MM.1S (cell line): ENCODE results near the gene PADI1.

Experiments used
- CTCF ChIP-seq: fragments of 300-600 bp; sonication (generic); IDR thresholded peaks from 2 replicates; pipeline ENCODE4 v1.5.1; 2016; ENCODE audit warnings: antibody characterized with exemption, low read length, mixed read lengths
- EZH2 ChIP-seq: fragments of 300-600 bp; sonication (generic); optimal IDR thresholded peaks from 2 replicates; pipeline ENCODE3; 2017; ENCODE audit warnings: low read depth, mild to moderate bottlenecking, antibody characterized with exemption, low read length, mixed read lengths
- EZH2phosphoT487 ChIP-seq: fragments of 300-600 bp; sonication (generic); IDR thresholded peaks from 2 replicates; pipeline ENCODE4 v1.6.1; 2018; ENCODE audit warnings: antibody characterized with exemption, low read length

GRCh38 chr1:17259233-17259873, 54.4 kb downstream of the PADI1 start:
- no peak for TF ChIP-seq CTCF
- no peak for TF ChIP-seq EZH2phosphoT487
- TF ChIP-seq EZH2 = no peak
